Stimulated activated CD4-positive, alpha-beta T cell treated with anti-CD3 and anti-CD28 coated beads, Interleukin-2, amount 100 ng/mL, for 4 hours (primary cell): ENCODE data around the gene TEAD4.

Experiments used
- DNase-seq: peaks from one replicate; pipeline ENCODE4 v3.0.0-alpha.2; 2020; ENCODE audit warnings: low read depth

Gene TEAD4

GRCh38 chr12:3083241-3083920 is 124.2 kb downstream of the TEAD4 start:
- DNase-seq, result no peak

GRCh38 chr12:3083921-3084347 is 124.7 kb downstream of the TEAD4 start:
- DNase-seq, result no peak

DNA sequence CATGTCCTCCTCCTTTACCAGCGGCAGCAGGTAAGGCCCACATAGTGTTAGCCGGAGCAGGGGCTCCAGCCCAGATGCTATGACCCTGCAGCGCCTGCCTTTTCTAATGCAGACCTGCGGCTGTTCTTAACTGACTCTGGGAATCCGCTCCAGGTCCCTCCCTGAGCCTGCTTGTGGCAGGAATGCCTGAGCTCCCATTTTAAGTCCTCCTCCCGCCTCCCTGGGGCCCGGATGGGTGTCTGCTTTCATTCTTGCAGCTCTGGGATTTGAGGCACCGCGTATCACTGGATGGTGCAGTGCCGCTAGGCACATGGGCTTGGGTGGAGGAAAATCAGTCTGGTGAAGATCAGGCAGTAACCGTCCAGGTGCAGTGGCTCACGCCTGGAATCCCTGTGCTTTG is 125.5 kb downstream of the TEAD4 start:
- DNase-seq, result no peak

DNA sequence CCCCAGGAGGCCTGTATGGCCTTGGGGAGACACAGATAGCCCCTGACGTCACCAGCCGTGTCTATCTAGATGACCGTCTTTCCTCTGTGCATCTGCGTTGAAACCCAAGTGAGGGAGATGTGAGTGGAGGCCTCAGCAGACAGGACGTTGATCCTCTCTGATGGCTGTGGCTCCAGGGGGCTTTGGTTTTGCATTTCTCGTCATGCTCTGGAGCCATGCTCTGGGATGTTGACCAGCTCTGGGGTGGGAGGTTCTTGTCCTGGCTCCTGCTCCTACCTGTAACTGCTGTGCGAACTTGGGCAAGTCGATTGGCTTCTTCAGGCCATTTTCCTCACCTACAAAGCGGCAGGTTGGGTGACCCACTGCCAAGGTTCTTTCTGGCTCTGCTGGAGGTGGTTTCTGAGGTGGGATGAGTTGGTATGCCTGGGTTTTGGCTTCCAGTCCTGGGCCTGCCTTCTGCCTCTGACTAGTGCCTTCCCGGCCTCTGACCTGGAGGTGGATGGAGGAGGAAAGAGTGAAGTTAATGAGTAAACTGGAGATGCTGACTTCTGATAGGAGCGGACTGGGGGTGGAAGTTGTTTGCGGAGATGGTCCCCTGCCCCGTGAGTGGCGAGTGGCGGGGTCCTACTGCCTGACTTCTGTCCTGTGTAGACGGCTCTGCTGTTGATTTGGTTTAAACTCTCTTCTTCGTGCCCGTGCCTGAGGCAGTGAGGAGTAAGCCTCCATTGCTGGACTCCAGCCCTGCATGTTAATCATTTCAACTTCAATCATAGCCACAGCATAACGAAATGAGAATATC is 126.3 kb downstream of the TEAD4 start:
- no peak for DNase-seq

DNA sequence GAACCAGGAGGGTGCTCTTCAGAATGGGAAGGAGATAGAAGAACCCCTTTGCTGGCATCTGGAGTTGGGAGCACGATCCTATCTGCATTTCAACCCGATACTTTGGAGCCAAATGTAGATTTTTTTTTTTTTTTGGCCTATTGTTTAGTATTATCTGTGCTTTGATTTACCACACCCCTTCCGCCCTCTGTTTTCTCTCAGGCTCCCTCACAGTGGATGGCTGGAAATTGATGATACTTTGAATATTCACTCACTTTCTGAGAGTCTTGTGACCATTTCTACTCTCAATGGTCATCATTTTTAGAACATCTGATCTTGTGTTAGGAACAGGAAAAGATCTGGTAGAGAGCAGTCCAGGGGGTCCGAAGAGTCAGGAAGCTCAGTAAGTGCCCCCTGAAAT is 127.0 kb downstream of the TEAD4 start:
- DNase-seq, result no peak

DNA sequence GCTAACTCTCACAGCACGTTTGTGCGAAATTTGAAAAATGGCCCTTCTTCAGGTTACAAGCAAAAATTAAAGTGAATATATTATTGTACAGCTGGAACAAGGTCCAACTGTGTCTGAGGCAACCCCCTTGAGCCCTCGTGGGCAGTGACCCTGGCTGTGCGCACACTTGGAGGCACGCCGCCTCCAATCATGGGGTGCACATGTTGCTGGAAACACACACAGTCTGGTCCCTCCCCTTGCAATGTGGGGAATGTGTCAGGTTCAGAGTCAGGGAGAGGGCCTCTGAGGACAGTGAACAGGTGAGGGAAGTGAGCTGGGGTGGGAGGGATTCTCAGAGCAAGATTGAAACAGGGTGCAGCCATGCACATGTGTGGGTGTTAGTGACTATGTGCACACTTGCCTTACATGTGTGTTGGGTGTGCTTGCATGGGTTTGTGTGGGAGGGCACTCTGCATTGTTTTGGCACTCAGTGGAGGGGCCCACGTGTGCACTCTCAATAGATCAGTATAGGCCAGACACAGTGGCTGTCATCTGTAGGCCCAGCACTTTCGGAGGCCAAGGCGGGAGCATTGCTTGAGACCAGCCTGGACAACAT is 127.6 kb downstream of the TEAD4 start:
- no peak for DNase-seq

GRCh38 chr12:3087758-3088650 is 128.8 kb downstream of the TEAD4 start:
- no peak for DNase-seq

- DNase-seq, result no peak
Measured at GRCh38 chr12:3089588-3089987, 130.4 kb downstream of the TEAD4 start.
